ENCODE measurements around the gene CABLES1. TPM values are rescaled to one million over a fixed set of nuclear protein-coding genes. Genes with fewer than 3 reads are reported as not detected.
"Not testable (repeated sequence)": the region's sequence is repeated elsewhere in the genome, so short reads cannot be mapped to it uniquely, and the experiment has no call there.

The CABLES1 gene
- polyA plus RNA-seq, 3 donors = 0.09 to 0.15 TPM; not detected in 1

DNA sequence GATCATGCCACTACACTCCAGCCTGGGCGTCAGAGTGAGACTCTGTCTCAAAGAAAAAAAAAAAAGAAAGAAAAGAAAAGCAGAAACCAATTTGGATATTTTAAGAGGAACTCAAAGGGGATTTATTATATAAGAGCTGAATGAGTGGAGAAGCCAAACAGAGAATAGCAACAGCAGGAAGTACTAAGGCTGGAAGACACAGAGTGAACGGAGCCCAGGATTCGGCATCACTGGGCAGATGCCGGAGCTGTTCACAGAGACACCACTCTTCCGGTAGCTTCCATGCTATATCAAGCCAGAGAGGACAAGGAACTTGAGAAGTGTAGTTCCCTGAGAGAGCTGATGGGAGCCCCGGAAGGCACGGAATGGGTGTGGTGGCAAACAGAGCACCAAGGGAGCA is 47.0 kb upstream of the CABLES1 start:
- no peaks in the 10 kb centered on the region for H3K27me3 ChIP-seq (ENCODE audit: control insufficient read depth in 2 of 2, insufficient read depth in 2 of 2, low read length in 2 of 2)
- no peak overlapping the region for H3K4me3 ChIP-seq (replicated peaks in 1 of 3; ENCODE audit: low read depth in 2 of 3, low read length in 3 of 3)
- WGBS (ENCODE audit: insufficient coverage) = 93% methylated on average over 6 of the region's 7 CpGs
- intact Hi-C loops (cut with micrococcal nuclease) = no loop called here
- H3K27ac ChIP-seq (ENCODE audit: low read depth in 1 of 2, low read length in 2 of 2) = no peak overlapping the region
- H3K9me3 ChIP-seq (replicated peaks in 1 of 2; ENCODE audit: control insufficient read depth in 1 of 2, insufficient read depth in 1 of 2, low read length in 2 of 2) = no peaks in the 10 kb centered on the region
- no peak for DNase-seq
- H3K79me2 ChIP-seq (ENCODE audit: insufficient read depth, low read length) = no peaks in the 10 kb centered on the region
- H3K27ac Mint-ChIP-seq = peak overlapping the region in 1 of 7 donors; percentile 25
- peaks cover 23% of the 10 kb centered on the region for H3K4me1 Mint-ChIP-seq
- peaks cover 24 to 27% of the 10 kb centered on the region in 2 donors for H3K4me1 ChIP-seq (ENCODE audit: control insufficient read depth in 1 of 2, insufficient read depth in 2 of 2, low read length in 2 of 2)
- H3K4me3 Mint-ChIP-seq = peak overlapping the region in 1 of 2 donors; percentile 46
- H3K27me3 Mint-ChIP-seq (ENCODE audit: low read depth in 3 of 3) = peaks cover 4 to 18% (median 10%) of the 10 kb centered on the region in 3 donors
- H3K36me3 ChIP-seq (replicated peaks in 1 of 2; ENCODE audit: control insufficient read depth in 1 of 2, insufficient read depth in 2 of 2, low read length in 2 of 2) = no peaks in the 10 kb centered on the region
- no peak overlapping the region for H3K9ac ChIP-seq (ENCODE audit: insufficient read depth, low read length, poor library complexity, severe bottlenecking)
- H2AFZ ChIP-seq (ENCODE audit: insufficient read depth, low read depth, low read length, poor library complexity, severe bottlenecking) = no peak overlapping the region
- H3K4me2 ChIP-seq (replicated peaks; ENCODE audit: extremely low read depth, low read length, poor library complexity, severe bottlenecking) = no peak overlapping the region
- no peaks in the 10 kb centered on the region for H3K36me3 Mint-ChIP-seq
- H4K20me1 ChIP-seq (ENCODE audit: insufficient read depth, low read length) = no peaks in the 10 kb centered on the region
- peaks cover 0 to 2% (median 0%) of the 10 kb centered on the region in 7 donors for H3K9me3 Mint-ChIP-seq
- TF ChIP-seq, protein P1, sequence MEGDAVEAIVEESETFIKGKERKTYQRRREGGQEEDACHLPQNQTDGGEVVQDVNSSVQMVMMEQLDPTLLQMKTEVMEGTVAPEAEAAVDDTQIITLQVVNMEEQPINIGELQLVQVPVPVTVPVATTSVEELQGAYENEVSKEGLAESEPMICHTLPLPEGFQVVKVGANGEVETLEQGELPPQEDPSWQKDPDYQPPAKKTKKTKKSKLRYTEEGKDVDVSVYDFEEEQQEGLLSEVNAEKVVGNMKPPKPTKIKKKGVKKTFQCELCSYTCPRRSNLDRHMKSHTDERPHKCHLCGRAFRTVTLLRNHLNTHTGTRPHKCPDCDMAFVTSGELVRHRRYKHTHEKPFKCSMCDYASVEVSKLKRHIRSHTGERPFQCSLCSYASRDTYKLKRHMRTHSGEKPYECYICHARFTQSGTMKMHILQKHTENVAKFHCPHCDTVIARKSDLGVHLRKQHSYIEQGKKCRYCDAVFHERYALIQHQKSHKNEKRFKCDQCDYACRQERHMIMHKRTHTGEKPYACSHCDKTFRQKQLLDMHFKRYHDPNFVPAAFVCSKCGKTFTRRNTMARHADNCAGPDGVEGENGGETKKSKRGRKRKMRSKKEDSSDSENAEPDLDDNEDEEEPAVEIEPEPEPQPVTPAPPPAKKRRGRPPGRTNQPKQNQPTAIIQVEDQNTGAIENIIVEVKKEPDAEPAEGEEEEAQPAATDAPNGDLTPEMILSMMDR (IDR thresholded peaks at IDR 0.05) = no peak

DNA sequence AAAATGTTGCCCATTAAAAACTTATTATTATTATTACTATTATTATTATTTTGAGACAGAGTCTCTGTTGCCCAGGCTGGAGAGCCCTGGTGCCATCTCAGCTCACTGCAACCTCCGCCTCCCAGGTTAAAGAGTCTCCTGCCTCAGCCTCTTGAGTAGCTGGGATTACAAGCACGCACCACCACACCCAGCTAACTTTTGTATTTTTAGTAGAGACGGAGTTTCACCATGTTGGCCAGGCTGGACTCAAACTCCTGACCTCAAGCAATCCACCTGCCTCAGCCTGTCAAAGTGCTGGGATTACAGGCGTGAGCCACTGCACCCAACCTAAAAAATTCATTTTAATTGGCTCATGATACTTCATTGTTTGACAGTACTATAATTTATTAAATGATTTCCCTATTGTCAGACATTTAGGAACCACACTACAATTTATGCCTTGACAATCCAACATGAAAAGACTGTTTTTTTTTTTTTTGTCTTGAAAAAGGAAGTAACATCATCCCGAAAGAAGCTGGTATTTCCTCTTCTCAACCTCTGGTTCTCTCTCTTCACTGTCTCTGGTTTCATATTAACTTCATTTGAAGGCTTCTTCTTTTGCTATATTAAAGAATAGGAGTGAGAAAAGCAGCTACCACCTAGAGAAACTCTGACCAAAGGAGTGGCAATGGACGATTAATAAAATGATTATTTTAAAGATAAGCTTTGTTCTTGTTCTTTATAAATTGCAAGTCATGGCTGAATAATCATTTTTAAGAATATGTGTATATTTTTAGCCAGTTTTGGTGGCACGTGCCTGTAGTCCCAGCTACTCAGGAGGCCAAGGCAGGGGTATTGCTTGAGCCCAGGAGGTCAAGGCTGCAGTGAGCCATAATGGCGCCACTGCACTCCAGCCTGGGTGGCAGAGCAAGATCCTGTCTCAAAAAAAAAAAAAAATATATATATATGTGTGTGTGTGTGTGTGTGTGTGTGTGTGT is 44.0 kb upstream of the CABLES1 start:
- DNase-seq = peak; percentile 54 to 76 (median 64)
- H3K27ac Mint-ChIP-seq = peak overlapping the region; percentile 76 to 92 (median 84)
- not testable (repeated sequence) for H2AFZ ChIP-seq (ENCODE audit: insufficient read depth, low read depth, low read length, poor library complexity, severe bottlenecking); H3K9me3 Mint-ChIP-seq; H3K9me3 ChIP-seq (replicated peaks in 1 of 2; ENCODE audit: control insufficient read depth in 1 of 2, insufficient read depth in 1 of 2, low read length in 2 of 2); H4K20me1 ChIP-seq (ENCODE audit: insufficient read depth, low read length); H3K79me2 ChIP-seq (ENCODE audit: insufficient read depth, low read length); H3K9ac ChIP-seq (ENCODE audit: insufficient read depth, low read length, poor library complexity, severe bottlenecking); H3K27me3 ChIP-seq (ENCODE audit: control insufficient read depth in 2 of 2, insufficient read depth in 2 of 2, low read length in 2 of 2); H3K36me3 ChIP-seq (replicated peaks in 1 of 2; ENCODE audit: control insufficient read depth in 1 of 2, insufficient read depth in 2 of 2, low read length in 2 of 2); H3K36me3 Mint-ChIP-seq
- peak overlapping the region in 1 of 2 donors; percentile 11 for H3K4me3 Mint-ChIP-seq
- peaks cover 24 to 27% of the 10 kb centered on the region in 2 donors for H3K4me1 ChIP-seq (ENCODE audit: control insufficient read depth in 1 of 2, insufficient read depth in 2 of 2, low read length in 2 of 2)
- H3K27ac ChIP-seq (ENCODE audit: low read depth in 1 of 2, low read length in 2 of 2) = peak overlapping the region; percentile 51 to 57
- H3K4me2 ChIP-seq (replicated peaks; ENCODE audit: extremely low read depth, low read length, poor library complexity, severe bottlenecking) = peak overlapping the region; percentile 22
- H3K27me3 Mint-ChIP-seq (ENCODE audit: low read depth in 3 of 3) = peaks cover 7 to 28% (median 8%) of the 10 kb centered on the region in 3 donors
- WGBS (ENCODE audit: insufficient coverage) = 0% methylated on average over 1 of the region's 8 CpGs
- peak overlapping the region in 1 of 3 experiments; percentile 5 for H3K4me3 ChIP-seq (replicated peaks in 1 of 3; ENCODE audit: low read depth in 2 of 3, low read length in 3 of 3)
- peaks cover 23% of the 10 kb centered on the region for H3K4me1 Mint-ChIP-seq
- intact Hi-C loops (cut with micrococcal nuclease) = loop anchor here in 1 of 2 donors (5.0 kb wide), 1 partner anchor 39 kb away; no protein-coding TSS in a partner anchor
